ENCODE results near the gene NRL. TPM values are rescaled to one million over a fixed set of nuclear protein-coding genes. Genes with fewer than 3 reads are reported as not detected.

Gene NRL
- total RNA-seq, 2 donors from 2014 or later, result 2.5 to 5.0 TPM

DNA sequence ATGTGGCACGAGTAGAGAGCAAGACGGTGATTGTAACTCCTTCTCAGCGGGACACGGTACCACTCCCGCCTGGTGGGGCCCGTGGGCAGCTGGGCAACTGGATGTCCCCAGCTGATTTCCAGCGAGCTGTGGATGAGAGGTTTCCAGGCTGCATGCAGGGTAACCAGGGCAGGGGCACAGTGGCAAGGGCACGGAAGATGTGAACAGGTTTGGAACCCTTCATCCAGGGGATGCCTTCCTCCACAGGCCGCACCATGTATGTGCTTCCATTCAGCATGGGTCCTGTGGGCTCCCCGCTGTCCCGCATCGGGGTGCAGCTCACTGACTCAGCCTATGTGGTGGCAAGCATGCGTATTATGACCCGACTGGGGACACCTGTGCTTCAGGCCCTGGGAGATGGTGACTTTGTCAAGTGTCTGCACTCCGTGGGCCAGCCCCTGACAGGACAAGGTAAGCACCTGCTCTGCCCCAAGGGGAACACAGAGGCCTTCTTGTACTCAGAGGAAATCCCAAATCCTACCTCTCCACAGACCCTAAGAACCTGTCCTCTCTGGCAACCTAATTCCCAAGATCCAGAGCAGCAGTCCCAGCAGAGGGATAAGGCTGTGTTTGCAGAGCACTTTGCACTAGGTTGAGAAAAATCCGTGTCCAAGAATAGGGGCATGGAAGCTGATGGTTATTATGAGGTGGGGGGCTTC, 16.4 kb downstream of the NRL start:
- Histone ChIP-seq H3K36me3 (no peaks in the 10 kb centered on the region), H3K27me3 (no peaks in the 10 kb centered on the region), H3K4me3 (no peak overlapping the region), H3K4me1 (peaks cover 0 to 19% of the 10 kb centered on the region in 2 donors), H3K27ac (no peak overlapping the region), H3K9me3 (no peaks in the 10 kb centered on the region)
- no peak for DNase-seq (ENCODE audit: low spot score)
- no peak for TF ChIP-seq CTCF (IDR thresholded peaks at IDR 0.05)

DNA sequence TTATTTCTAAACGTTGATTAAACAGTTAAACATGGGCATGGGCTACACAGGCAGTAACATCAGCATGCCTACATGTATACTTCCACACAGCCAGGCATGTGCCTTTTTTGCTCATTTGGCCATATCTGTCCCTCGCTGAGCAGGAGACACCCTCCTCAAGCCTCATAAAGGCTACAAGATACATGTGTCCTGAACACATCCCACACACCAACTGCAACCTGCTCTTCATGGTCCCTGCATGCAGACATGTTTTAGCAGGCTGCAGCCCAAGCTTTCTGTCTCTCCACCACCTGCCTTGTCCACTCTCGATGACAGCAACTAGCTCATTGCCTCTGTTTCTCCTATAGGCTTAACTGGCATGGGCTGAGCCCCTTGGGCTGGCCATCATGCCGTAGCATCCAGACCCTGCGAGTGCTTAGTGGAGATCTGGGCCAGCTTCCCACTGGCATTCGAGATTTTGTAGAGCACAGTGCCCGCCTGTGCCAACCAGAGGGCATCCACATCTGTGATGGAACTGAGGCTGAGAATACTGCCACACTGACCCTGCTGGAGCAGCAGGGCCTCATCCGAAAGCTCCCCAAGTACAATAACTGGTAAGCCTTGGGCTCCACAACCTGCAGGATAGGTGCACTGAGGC, 18.1 kb downstream of the NRL start:
- H3K27ac ChIP-seq, result no peak overlapping the region
- H3K4me1 ChIP-seq, result peaks cover 0 to 22% of the 10 kb centered on the region in 2 donors
- H3K9me3 ChIP-seq, result no peaks in the 10 kb centered on the region
- TF ChIP-seq CTCF (IDR thresholded peaks at IDR 0.05), result no peak
- no peaks in the 10 kb centered on the region for H3K27me3 ChIP-seq
- no peaks in the 10 kb centered on the region for H3K36me3 ChIP-seq
- H3K4me3 ChIP-seq, result no peak overlapping the region
- DNase-seq (ENCODE audit: low spot score), result no peak

- H3K4me3 ChIP-seq, result peak overlapping the region; percentile 70 to 91
- peak overlapping the region; percentile 91 to 95 for H3K27ac ChIP-seq
- no peaks in the 10 kb centered on the region for H3K9me3 ChIP-seq
- no peaks in the 10 kb centered on the region for H3K27me3 ChIP-seq
- no peak for TF ChIP-seq CTCF (IDR thresholded peaks at IDR 0.05)
- H3K36me3 ChIP-seq, result no peaks in the 10 kb centered on the region
- peaks cover 0 to 22% of the 10 kb centered on the region in 2 donors for H3K4me1 ChIP-seq
- peak; percentile 75 for DNase-seq (ENCODE audit: low spot score)
Measured at GRCh38 chr14:24095271-24096068, 19.3 kb downstream of the NRL start.

DNA sequence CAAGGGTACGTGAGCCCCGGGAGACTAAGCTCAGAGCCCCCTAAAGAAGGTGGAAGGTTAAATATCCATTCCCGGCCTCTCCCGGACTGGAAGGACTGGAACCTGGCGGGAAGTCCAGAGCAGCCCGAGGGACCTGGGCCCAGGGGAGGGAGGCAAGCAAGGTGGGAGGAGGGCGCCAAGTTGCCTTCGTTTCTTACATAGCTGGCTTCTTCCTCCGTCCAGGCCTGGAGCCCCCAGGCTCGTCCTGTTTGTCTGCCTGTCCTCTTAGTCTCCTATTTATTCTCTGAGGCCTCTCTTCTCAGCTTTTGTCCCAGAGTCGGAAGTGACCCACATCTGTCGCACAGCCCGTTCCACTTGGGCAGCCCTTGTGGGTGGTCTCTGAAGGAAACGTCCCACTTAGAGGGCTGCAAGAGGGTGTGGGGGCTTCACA, 19.9 kb downstream of the NRL start:
- Histone ChIP-seq H3K36me3 (no peaks in the 10 kb centered on the region), H3K4me3 (peak overlapping the region; percentile 70 to 91), H3K9me3 (no peaks in the 10 kb centered on the region), H3K27me3 (no peaks in the 10 kb centered on the region), H3K4me1 (peaks cover 0 to 22% of the 10 kb centered on the region in 2 donors), H3K27ac (peak overlapping the region; percentile 91 to 95)
- no peak for DNase-seq (ENCODE audit: low spot score)
- no peak for TF ChIP-seq CTCF (IDR thresholded peaks at IDR 0.05)

DNA sequence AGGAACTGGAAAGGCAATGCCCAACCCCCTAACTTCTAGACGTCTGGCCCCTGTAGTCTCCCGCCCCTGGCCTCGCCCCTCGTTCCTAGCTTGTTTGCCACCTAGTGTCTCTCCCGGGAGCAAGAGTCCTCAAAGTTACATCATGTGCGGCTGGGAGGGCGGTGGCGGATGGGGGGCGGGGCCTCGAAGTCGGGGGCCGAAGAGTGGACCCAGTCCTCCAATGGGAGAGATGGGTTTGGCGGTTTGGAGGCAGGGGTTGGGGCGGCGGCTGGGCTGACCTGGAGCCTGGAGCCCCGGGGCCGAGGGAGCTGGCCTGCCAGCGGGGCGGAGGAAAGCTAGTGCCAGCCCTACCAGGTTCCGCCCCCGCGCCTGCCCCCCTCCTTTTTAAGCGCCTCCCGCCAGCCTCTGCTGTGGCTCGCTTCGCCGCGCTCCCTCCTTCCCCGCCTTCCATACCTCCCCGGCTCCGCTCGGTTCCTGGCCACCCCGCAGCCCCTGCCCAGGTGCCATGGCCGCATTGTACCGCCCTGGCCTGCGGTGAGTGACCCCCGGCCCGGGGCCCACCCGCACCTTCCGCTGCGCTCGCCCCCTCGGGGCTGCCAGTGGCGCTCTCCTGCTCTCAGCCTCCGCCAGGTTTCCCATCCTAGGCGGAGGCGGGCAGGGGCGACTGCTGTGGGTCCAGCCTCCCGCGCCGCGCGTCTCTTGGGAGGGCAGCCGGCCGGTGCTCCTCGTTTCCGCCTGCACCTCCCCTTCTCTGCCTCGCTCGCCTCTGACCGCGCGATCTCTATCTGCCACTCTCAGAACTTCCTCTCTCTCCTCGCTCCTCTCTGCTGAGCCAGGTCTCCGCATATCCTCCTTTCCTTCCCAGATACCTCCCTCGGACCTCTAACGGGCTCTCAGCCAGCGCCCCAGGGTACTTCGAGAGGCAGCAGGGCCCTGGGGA, 20.6 kb downstream of the NRL start, which contains the start of gene PCK2:
PCK2 (plus strand) TSS at position 411 of the 940 bp plus-strand sequence; CDS start at position 506, 95 bp downstream.
- peak in 1 of 2 donors; percentile 32 for TF ChIP-seq CTCF (IDR thresholded peaks at IDR 0.05)
- H3K4me1 ChIP-seq, result peaks cover 0 to 22% of the 10 kb centered on the region in 2 donors
- DNase-seq (ENCODE audit: low spot score), result peak; percentile 96
- peak within 1 kb of the TSS; percentile 70 to 91 for H3K4me3 ChIP-seq
- no peaks in the 10 kb centered on the region for H3K9me3 ChIP-seq
- no peaks in the 10 kb centered on the region for H3K36me3 ChIP-seq
- H3K27me3 ChIP-seq, result no peaks in the 10 kb centered on the region
- peak within 1 kb of the TSS; percentile 91 to 95 for H3K27ac ChIP-seq
